HL-60 (cell line): ENCODE measurements around the gene LYSMD3.

Source experiments
- GABPA ChIP-seq: IDR thresholded peaks from 2 replicates; pipeline ENCODE4 v1.6.1; 2012; ENCODE audit warnings: low read depth
- POLR2AphosphoS5 ChIP-seq: IDR thresholded peaks from 2 replicates; pipeline ENCODE4 v1.6.1; 2012; ENCODE audit warnings: low read depth
- REST ChIP-seq: IDR thresholded peaks from 2 replicates; pipeline ENCODE4 v1.6.1; 2012; ENCODE audit warnings: low read depth; ENCODE audit not compliant: insufficient replicate concordance
- SPI1 ChIP-seq: IDR thresholded peaks from 2 replicates; pipeline ENCODE4 v1.6.1; 2012; ENCODE audit warnings: low read depth, mild to moderate bottlenecking, borderline replicate concordance
- TF ChIP-seq, protein P1 (sequence below): IDR thresholded peaks from one replicate; pipeline ENCODE4 v1.5.1; 2011; ENCODE audit warnings: low read length, control low read depth, inconsistent platforms; ENCODE audit not compliant: insufficient read depth

GRCh38 chr5:90503596-90503995, 25.8 kb downstream of the LYSMD3 start:
- TF ChIP-seq, protein P1, sequence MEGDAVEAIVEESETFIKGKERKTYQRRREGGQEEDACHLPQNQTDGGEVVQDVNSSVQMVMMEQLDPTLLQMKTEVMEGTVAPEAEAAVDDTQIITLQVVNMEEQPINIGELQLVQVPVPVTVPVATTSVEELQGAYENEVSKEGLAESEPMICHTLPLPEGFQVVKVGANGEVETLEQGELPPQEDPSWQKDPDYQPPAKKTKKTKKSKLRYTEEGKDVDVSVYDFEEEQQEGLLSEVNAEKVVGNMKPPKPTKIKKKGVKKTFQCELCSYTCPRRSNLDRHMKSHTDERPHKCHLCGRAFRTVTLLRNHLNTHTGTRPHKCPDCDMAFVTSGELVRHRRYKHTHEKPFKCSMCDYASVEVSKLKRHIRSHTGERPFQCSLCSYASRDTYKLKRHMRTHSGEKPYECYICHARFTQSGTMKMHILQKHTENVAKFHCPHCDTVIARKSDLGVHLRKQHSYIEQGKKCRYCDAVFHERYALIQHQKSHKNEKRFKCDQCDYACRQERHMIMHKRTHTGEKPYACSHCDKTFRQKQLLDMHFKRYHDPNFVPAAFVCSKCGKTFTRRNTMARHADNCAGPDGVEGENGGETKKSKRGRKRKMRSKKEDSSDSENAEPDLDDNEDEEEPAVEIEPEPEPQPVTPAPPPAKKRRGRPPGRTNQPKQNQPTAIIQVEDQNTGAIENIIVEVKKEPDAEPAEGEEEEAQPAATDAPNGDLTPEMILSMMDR = no peak
- TF ChIP-seq GABPA (no peak), POLR2AphosphoS5 (no peak), REST (no peak), SPI1 (no peak)
